ENCODE data around the gene NCKAP1. TPM values are rescaled to one million over a fixed set of nuclear protein-coding genes. Genes with fewer than 3 reads are reported as not detected.

Gene NCKAP1
- total RNA-seq, 1 experiment from 2014 or later = 112 TPM

- no peak overlapping the region for H3K18ac ChIP-seq (ENCODE audit: insufficient read length, low read depth, low read length)
- no peaks in the 10 kb centered on the region for H3K9me3 ChIP-seq (ENCODE audit: control insufficient read depth, low read depth, low read length)
- no peaks in the 10 kb centered on the region for H3K79me1 ChIP-seq (ENCODE audit: insufficient read depth, low read depth, low read length, poor library complexity, severe bottlenecking)
- H3K23ac ChIP-seq (ENCODE audit: insufficient read length, low read depth, low read length) = no peak overlapping the region
- H4K5ac ChIP-seq (ENCODE audit: insufficient read length, low read depth, low read length) = no peak overlapping the region
- no peak overlapping the region for H3K56ac ChIP-seq (ENCODE audit: insufficient read length, low read depth, low read length)
- Mint-ChIP-seq H3K4me1 (peaks cover 0 to 3% of the 10 kb centered on the region in 2 experiments; a peak in 1 of 4 replicates), H3K4me3 (no peak overlapping the region), H3K9me3 (no peaks in the 10 kb centered on the region), H3K36me3 (ENCODE audit: insufficient read depth in 1 of 3, low read depth in 3 of 3) (peaks cover 18 to 42% (median 40%) of the 10 kb centered on the region in 3 experiments), H3K27ac (peak overlapping the region in 1 of 3 experiments; percentile 56; a peak in 1 of 7 replicates), H3K27me3 (ENCODE audit: low read depth) (no peaks in the 10 kb centered on the region)
- no peak overlapping the region for H2BK15ac ChIP-seq (ENCODE audit: low read depth, low read length)
- H3T11ph ChIP-seq (ENCODE audit: low read length) = no peak overlapping the region
- H2BK5ac ChIP-seq (ENCODE audit: insufficient read length, low read length) = no peak overlapping the region
- no peaks in the 10 kb centered on the region for H3K79me2 ChIP-seq (ENCODE audit: insufficient read depth, low read length)
- WGBS (ENCODE audit: extremely low coverage, insufficient read length, low lambda C conversion rate) = no CpG with 5 or more reads among the region's 1 CpG
- no peak overlapping the region for H2AFZ ChIP-seq (ENCODE audit: low read length)
- H3K27me3 ChIP-seq (ENCODE audit: insufficient read depth, low read length) = peaks cover 3% of the 10 kb centered on the region
- no peak for DNase-seq
- no peak overlapping the region for H4K91ac ChIP-seq (ENCODE audit: insufficient read length, low read depth, low read length)
- no peak overlapping the region for H3K4ac ChIP-seq (ENCODE audit: low read depth, low read length)
- no peak overlapping the region for H2BK120ac ChIP-seq (ENCODE audit: low read depth, low read length, poor library complexity, severe bottlenecking)
- H4K8ac ChIP-seq (replicated peaks; ENCODE audit: insufficient read length, low read depth, low read length) = no peak overlapping the region
- H4K20me1 ChIP-seq (ENCODE audit: control insufficient read depth, insufficient read depth, insufficient read length) = no peaks in the 10 kb centered on the region
- H2AK5ac ChIP-seq (ENCODE audit: insufficient read length, low read length) = no peak overlapping the region
- H3K23me2 ChIP-seq (ENCODE audit: insufficient read length, low read depth, low read length, poor library complexity, severe bottlenecking) = no peaks in the 10 kb centered on the region
- no peak overlapping the region for H2BK20ac ChIP-seq (ENCODE audit: low read depth, low read length, poor library complexity, severe bottlenecking)
- H3K14ac ChIP-seq (ENCODE audit: insufficient read depth, low read length) = no peak overlapping the region
- no peak overlapping the region for H2BK12ac ChIP-seq (ENCODE audit: insufficient read length, low read depth, low read length)
- no peak overlapping the region for H3K9ac ChIP-seq (ENCODE audit: extremely low read depth, insufficient read length, low read length)
- TF ChIP-seq CTCF (conservative IDR thresholded peaks at IDR 0.05) = no peak
- H3K27ac ChIP-seq (ENCODE audit: insufficient read length, low read depth, low read length) = no peak overlapping the region
- H3K4me1 ChIP-seq (ENCODE audit: insufficient read depth, low read length) = no peaks in the 10 kb centered on the region
- no peak overlapping the region for H3K4me2 ChIP-seq (ENCODE audit: insufficient read depth, insufficient read length, low read length)
Observed at GRCh38 chr2:182918961-182919652, 119.2 kb downstream of the NCKAP1 start.

Data from H9 (cell line).